ENCODE data around the gene SMIM9.

Gene SMIM9

DNA sequence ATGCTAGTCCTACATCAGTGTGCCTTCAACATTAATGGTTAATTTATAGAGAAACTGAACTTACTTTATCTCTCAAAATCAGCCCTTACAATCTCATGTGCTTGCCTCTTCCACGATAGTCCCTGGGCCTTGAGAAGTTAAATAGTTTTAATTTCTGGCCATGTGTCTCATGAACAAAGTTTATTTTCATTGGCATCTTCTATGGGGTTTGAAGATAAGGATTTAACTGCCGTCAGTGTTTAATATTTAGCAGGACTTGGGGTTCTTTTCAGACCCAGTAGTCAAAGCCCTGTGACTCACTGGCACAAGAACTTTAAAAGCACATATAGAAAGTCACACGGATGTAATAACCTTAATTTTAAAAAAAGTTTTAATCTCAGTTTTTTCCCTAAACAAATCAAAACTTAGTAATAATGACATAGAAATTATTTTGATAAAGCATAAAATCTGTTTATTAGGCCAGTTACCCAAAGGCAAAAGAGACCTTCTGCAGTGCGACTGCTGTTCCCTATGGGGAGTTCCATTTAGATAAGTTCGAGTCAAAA, 19.1 kb downstream of the SMIM9 start:
- Histone ChIP-seq H3K27me3 (ENCODE audit: insufficient read depth, poor library complexity, severe bottlenecking) (no peaks in the 10 kb centered on the region), H3K27ac (replicated peaks) (no peak overlapping the region), H3K4me3 (replicated peaks; ENCODE audit: insufficient read depth, low read length) (no peak overlapping the region)
- no peak for DNase-seq (ENCODE audit: low read depth in 1 of 2, low spot score in 1 of 2)
- TF ChIP-seq, protein P1, sequence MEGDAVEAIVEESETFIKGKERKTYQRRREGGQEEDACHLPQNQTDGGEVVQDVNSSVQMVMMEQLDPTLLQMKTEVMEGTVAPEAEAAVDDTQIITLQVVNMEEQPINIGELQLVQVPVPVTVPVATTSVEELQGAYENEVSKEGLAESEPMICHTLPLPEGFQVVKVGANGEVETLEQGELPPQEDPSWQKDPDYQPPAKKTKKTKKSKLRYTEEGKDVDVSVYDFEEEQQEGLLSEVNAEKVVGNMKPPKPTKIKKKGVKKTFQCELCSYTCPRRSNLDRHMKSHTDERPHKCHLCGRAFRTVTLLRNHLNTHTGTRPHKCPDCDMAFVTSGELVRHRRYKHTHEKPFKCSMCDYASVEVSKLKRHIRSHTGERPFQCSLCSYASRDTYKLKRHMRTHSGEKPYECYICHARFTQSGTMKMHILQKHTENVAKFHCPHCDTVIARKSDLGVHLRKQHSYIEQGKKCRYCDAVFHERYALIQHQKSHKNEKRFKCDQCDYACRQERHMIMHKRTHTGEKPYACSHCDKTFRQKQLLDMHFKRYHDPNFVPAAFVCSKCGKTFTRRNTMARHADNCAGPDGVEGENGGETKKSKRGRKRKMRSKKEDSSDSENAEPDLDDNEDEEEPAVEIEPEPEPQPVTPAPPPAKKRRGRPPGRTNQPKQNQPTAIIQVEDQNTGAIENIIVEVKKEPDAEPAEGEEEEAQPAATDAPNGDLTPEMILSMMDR (IDR thresholded peaks at IDR 0.05; ENCODE audit: insufficient read depth, low read length) = no peak
- TF ChIP-seq POLR2AphosphoS5 (IDR thresholded peaks at IDR 0.05; ENCODE audit: low read depth) (no peak), SPI1 (IDR thresholded peaks at IDR 0.05; ENCODE audit: borderline replicate concordance, low read depth) (no peak), GABPA (IDR thresholded peaks at IDR 0.05; ENCODE audit: low read depth) (no peak)
- TF ChIP-seq, protein P2, sequence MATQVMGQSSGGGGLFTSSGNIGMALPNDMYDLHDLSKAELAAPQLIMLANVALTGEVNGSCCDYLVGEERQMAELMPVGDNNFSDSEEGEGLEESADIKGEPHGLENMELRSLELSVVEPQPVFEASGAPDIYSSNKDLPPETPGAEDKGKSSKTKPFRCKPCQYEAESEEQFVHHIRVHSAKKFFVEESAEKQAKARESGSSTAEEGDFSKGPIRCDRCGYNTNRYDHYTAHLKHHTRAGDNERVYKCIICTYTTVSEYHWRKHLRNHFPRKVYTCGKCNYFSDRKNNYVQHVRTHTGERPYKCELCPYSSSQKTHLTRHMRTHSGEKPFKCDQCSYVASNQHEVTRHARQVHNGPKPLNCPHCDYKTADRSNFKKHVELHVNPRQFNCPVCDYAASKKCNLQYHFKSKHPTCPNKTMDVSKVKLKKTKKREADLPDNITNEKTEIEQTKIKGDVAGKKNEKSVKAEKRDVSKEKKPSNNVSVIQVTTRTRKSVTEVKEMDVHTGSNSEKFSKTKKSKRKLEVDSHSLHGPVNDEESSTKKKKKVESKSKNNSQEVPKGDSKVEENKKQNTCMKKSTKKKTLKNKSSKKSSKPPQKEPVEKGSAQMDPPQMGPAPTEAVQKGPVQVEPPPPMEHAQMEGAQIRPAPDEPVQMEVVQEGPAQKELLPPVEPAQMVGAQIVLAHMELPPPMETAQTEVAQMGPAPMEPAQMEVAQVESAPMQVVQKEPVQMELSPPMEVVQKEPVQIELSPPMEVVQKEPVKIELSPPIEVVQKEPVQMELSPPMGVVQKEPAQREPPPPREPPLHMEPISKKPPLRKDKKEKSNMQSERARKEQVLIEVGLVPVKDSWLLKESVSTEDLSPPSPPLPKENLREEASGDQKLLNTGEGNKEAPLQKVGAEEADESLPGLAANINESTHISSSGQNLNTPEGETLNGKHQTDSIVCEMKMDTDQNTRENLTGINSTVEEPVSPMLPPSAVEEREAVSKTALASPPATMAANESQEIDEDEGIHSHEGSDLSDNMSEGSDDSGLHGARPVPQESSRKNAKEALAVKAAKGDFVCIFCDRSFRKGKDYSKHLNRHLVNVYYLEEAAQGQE (IDR thresholded peaks at IDR 0.05; ENCODE audit: insufficient replicate concordance, low read depth) = no peak

DNA sequence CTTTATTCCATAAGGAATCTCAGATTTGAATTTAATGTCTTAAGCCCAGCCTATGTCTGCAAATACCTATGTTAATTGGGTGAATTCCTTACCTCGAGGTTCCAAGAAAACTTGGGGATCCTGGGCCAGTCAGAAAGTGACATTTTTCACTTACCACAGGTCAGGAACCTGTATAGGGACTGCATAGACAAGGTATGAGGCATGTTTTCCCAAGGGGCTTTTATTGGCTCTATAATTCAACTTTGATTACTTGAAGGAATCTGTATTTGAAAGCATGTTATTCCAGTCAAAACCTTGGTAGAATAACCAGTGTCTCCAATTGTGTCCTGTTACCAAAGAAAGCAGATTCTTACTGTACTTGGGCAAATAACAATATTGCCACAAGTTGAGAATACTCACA, 20.7 kb downstream of the SMIM9 start:
- H3K27me3 ChIP-seq (ENCODE audit: insufficient read depth, poor library complexity, severe bottlenecking) = no peaks in the 10 kb centered on the region
- DNase-seq (ENCODE audit: low read depth in 1 of 2, low spot score in 1 of 2) = no peak
- TF ChIP-seq POLR2AphosphoS5 (IDR thresholded peaks at IDR 0.05; ENCODE audit: low read depth) (no peak), SPI1 (IDR thresholded peaks at IDR 0.05; ENCODE audit: borderline replicate concordance, low read depth) (no peak), GABPA (IDR thresholded peaks at IDR 0.05; ENCODE audit: low read depth) (no peak)
- TF ChIP-seq, protein P2 (IDR thresholded peaks at IDR 0.05; ENCODE audit: insufficient replicate concordance, low read depth) = no peak
- TF ChIP-seq, protein P1 (IDR thresholded peaks at IDR 0.05; ENCODE audit: insufficient read depth, low read length) = no peak
- no peak overlapping the region for H3K4me3 ChIP-seq (replicated peaks; ENCODE audit: insufficient read depth, low read length)
- no peak overlapping the region for H3K27ac ChIP-seq (replicated peaks)

DNA sequence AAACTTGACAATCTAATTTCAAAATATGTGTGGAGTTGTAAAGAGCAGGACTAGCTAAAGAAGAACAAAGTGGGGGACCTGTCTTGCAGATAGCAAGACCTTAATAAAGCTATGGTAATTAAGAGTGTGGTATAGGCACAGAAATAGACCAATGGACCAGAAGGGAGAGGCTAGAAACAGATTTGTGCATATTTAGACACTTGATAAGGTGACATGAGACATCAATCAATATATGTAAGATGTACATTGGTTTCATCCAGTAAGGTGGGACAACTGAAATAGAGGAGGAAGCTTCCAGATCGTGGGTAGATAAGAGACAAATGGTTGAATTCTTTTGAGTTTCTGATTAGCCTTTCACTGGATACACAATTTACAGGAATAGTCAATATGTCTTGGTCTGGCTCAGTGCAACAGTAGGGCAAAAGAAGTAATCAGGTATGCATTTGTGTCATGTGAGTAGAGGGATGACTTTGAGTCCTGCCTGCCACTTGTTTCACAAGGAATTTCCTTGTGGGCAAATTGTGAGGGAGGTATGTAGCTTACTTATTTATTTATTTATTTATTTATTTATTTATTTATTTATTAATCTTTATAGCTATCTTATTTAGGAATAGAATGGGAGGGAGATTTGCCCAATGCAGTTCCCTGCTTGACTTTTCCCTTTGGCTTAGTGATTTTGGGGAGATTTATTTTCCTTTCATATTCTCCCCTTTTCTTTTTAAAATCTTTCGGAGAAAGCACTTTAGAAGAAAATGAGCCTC, 21.9 kb downstream of the SMIM9 start:
- TF ChIP-seq POLR2AphosphoS5 (IDR thresholded peaks at IDR 0.05; ENCODE audit: low read depth) (no peak), SPI1 (IDR thresholded peaks at IDR 0.05; ENCODE audit: borderline replicate concordance, low read depth) (no peak), GABPA (IDR thresholded peaks at IDR 0.05; ENCODE audit: low read depth) (no peak)
- TF ChIP-seq, protein P2 (IDR thresholded peaks at IDR 0.05; ENCODE audit: insufficient replicate concordance, low read depth) = no peak
- TF ChIP-seq, protein P1 (IDR thresholded peaks at IDR 0.05; ENCODE audit: insufficient read depth, low read length) = no peak
- no peak overlapping the region for H3K4me3 ChIP-seq (replicated peaks; ENCODE audit: insufficient read depth, low read length)
- DNase-seq (ENCODE audit: low read depth in 1 of 2, low spot score in 1 of 2) = no peak
- H3K27ac ChIP-seq (replicated peaks) = no peak overlapping the region
- no peaks in the 10 kb centered on the region for H3K27me3 ChIP-seq (ENCODE audit: insufficient read depth, poor library complexity, severe bottlenecking)

Data from HL-60 (cell line).